Gastrocnemius medialis (tissue), 4 donors: ENCODE measurements around the gene WDR64. TPM values are rescaled to one million over a fixed set of nuclear protein-coding genes. Genes with fewer than 3 reads are reported as not detected.

Experiments
- ATAC-seq, 2 donors: fragments of 150-250 bp; one replicate each; pipeline ENCODE4 v1.9.1; 2016
- DNase-seq, 2 donors: peaks; one replicate each; pipeline ENCODE4 v3.0.0-alpha.2; 2019
- H3K27ac ChIP-seq, 4 donors: fragments of 200-600 bp; sonication (generic); 1 replicate in 1 of 4; 2 replicates in 3 of 4; pipeline ENCODE4 v1.5.1; 2016 to 2018; ENCODE audit warnings: mild to moderate bottlenecking in 2 of 4, moderate library complexity in 1 of 4
- H3K27me3 ChIP-seq, 3 donors: fragments of 200-600 bp; sonication (generic) in 2 of 3; 1 replicate in 1 of 3; 2 replicates in 2 of 3; pipeline versions ENCODE4 v1.5.1 to v1.6.0; 2016 to 2019; ENCODE audit warnings: mild to moderate bottlenecking in 1 of 3, moderate library complexity in 1 of 3
- H3K36me3 ChIP-seq, 2 donors: fragments of 200-600 bp; sonication (generic) in 1 of 2; one replicate each; pipeline ENCODE4 v1.5.1; 2017 to 2018
- H3K4me1 ChIP-seq, 2 donors: fragments of 200-600 bp; sonication (generic) in 1 of 2; one replicate each; pipeline ENCODE4 v1.5.1; 2016 to 2017; ENCODE audit warnings: mild to moderate bottlenecking in 2 of 2
- H3K4me3 ChIP-seq, 4 donors: fragments of 200-600 bp; sonication (generic) in 3 of 4; 1 replicate in 1 of 4; 2 replicates in 3 of 4; pipeline ENCODE4 v1.5.1; 2016 to 2019; ENCODE audit warnings: mild to moderate bottlenecking in 2 of 4
- H3K9me3 ChIP-seq, 3 donors: fragments of 200-600 bp; sonication (generic) in 2 of 3; 1 replicate in 1 of 3; 2 replicates in 2 of 3; pipeline ENCODE4 v1.5.1; 2016 to 2019
- POLR2A ChIP-seq, 2 donors: fragments of 450-650 bp; IDR thresholded peaks; one replicate each; pipeline ENCODE4 v1.6.1; 2017; ENCODE audit warnings: antibody characterized with exemption in 2 of 2, mild to moderate bottlenecking in 2 of 2, moderate library complexity in 2 of 2
- in situ Hi-C, 4 donors: fragments of 200-750 bp; cut with MboI; loops; one replicate each; pipeline versions ENCODE4 v1.15.0 to v1.8.0; 2017; ENCODE audit warnings: low sequenced_read_pairs in 4 of 4
- intact Hi-C: fragments of 100-400 bp; cut with DNase I; formaldehyde crosslinking; loops from one replicate; pipeline ENCODE4 v1.15.1; 2023; ENCODE audit warnings: low total_unique reads
- total RNA-seq, 4 donors: library from RNA; depleted of rRNA; stranded (reverse); fragments of >200 nt; gene quantifications; one replicate each; pipeline versions ENCODE4 v1.1.0 to v1.2.3, GENCODE V29; 2016
- TF ChIP-seq, protein P1 (sequence below), 5 experiments: fragments of 450-650 bp in 3 of 5; fragments of 200-600 bp in 2 of 5; sonication (generic) in 2 of 5; IDR thresholded peaks in 4 of 5; conservative IDR thresholded peaks in 1 of 5; 1 replicate in 4 of 5; 2 replicates in 1 of 5; pipeline ENCODE4 v1.5.1; 2016 to 2019; ENCODE audit warnings: antibody characterized with exemption in 5 of 5, mild to moderate bottlenecking in 3 of 5, moderate library complexity in 3 of 5

The WDR64 gene
- total RNA-seq, 4 donors from 2014 or later = 0.22 TPM; not detected in 3

GRCh38 chr1:241688940-241689368 lies 36.9 kb downstream of the WDR64 start:
- Histone ChIP-seq H3K9me3 (no peaks in the 10 kb centered on the region), H3K4me3 (no peak overlapping the region), H3K36me3 (no peaks in the 10 kb centered on the region), H3K27me3 (no peaks in the 10 kb centered on the region), H3K4me1 (no peaks in the 10 kb centered on the region), H3K27ac (no peak overlapping the region)
- DNase-seq (no peak), ATAC-seq (peak; percentile 53 to 85)
- TF ChIP-seq, protein P1, sequence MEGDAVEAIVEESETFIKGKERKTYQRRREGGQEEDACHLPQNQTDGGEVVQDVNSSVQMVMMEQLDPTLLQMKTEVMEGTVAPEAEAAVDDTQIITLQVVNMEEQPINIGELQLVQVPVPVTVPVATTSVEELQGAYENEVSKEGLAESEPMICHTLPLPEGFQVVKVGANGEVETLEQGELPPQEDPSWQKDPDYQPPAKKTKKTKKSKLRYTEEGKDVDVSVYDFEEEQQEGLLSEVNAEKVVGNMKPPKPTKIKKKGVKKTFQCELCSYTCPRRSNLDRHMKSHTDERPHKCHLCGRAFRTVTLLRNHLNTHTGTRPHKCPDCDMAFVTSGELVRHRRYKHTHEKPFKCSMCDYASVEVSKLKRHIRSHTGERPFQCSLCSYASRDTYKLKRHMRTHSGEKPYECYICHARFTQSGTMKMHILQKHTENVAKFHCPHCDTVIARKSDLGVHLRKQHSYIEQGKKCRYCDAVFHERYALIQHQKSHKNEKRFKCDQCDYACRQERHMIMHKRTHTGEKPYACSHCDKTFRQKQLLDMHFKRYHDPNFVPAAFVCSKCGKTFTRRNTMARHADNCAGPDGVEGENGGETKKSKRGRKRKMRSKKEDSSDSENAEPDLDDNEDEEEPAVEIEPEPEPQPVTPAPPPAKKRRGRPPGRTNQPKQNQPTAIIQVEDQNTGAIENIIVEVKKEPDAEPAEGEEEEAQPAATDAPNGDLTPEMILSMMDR (IDR thresholded peaks at IDR 0.05 in 4 of 5, conservative IDR thresholded peaks at IDR 0.05 in 1 of 5) = no peak
- TF ChIP-seq POLR2A (IDR thresholded peaks at IDR 0.05) = no peak
- in situ Hi-C loops (no loop called here), intact Hi-C loops (no loop called here)

- ATAC-seq (no peak), DNase-seq (no peak)
- TF ChIP-seq POLR2A (IDR thresholded peaks at IDR 0.05) = no peak
- TF ChIP-seq, protein P1 (IDR thresholded peaks at IDR 0.05 in 4 of 5, conservative IDR thresholded peaks at IDR 0.05 in 1 of 5) = no peak
- H3K27ac ChIP-seq = no peak overlapping the region
- no peaks in the 10 kb centered on the region for H3K9me3 ChIP-seq
- H3K27me3 ChIP-seq = no peaks in the 10 kb centered on the region
- in situ Hi-C loops (no loop called here), intact Hi-C loops (no loop called here)
- H3K4me1 ChIP-seq = no peaks in the 10 kb centered on the region
- no peaks in the 10 kb centered on the region for H3K36me3 ChIP-seq
- H3K4me3 ChIP-seq = no peak overlapping the region
These were observed 43.4 kb downstream of the WDR64 start for GRCh38 chr1:241695246-241696171.

DNA sequence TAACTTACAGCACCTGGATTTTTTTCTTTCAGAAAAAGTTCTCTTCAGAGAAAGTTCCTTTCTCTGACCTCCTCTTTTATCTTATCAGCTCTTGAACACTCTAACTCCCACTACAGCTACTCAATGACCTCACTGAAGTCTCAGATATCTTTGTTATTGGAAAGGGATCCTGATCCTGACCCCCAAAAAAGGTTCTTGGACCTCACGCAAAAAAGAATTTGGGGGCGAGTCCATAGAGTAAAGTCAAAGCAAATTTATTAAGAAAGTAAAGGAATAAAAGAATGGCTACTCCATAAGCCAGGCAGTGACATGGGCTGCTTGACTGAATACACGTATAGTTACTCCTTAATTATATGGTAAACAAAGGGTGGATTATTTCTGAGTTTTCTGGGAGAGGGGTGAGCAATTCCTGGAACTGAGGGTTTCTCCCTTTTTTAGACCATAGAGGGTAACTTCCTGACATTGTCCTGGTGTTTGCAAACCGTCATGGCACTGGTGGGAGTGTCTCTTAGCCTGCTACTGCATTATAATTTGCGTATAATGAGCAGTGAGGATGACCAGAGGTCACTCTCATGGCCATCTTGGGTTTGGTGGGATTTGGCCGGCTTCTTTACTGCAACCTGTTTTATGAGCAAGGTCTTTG lies 44.2 kb downstream of the WDR64 start:
- Histone ChIP-seq H3K27ac (no peak overlapping the region), H3K27me3 (no peaks in the 10 kb centered on the region), H3K4me3 (no peak overlapping the region), H3K36me3 (no peaks in the 10 kb centered on the region), H3K9me3 (no peaks in the 10 kb centered on the region), H3K4me1 (no peaks in the 10 kb centered on the region)
- TF ChIP-seq, protein P1 (IDR thresholded peaks at IDR 0.05 in 4 of 5, conservative IDR thresholded peaks at IDR 0.05 in 1 of 5) = no peak
- no peak for TF ChIP-seq POLR2A (IDR thresholded peaks at IDR 0.05)
- intact Hi-C loops = no loop called here
- DNase-seq = no peak
- in situ Hi-C loops = no loop called here
- no peak for ATAC-seq

DNA sequence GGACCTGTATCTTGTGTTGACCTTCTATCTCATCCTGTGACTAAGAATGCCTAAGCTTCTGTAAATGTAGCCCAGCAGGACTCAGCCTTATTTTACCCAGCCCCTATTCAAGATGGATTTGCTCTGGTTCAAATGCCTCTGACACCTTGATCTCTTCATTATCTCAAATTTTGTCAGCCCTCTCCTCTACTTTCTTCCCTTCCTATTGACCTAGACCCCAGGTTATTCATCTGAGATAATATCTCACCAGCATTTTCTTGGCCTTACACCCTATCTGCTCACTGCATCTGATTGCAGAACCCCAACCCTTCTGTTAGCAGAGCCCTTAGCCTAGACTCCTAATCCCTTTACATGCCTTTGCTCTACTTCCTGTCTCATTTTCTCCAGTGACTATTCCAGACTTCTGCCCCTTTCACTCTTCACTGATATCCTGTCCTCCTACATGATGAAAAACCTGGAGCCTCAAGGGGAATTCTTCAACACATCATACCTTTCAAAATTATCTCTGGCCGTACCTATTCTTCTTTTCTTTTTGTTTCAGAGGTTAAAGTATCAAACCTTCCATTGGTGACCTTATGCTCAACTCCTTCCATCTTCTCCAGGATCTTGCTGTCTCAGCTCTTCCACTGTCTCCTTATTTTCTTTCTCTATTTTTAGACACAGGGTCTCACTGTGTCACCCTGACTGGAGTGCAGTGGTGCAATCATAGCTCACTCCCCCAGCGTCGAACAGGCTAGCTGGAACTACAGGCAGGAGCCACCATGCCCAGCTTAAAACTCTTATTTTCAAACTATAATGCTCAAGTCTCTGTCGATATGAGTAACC lies 44.9 kb downstream of the WDR64 start:
- in situ Hi-C loops = no loop called here
- ATAC-seq (no peak), DNase-seq (no peak)
- Histone ChIP-seq H3K27ac (no peak overlapping the region), H3K4me1 (no peaks in the 10 kb centered on the region), H3K27me3 (no peaks in the 10 kb centered on the region), H3K36me3 (no peaks in the 10 kb centered on the region), H3K4me3 (no peak overlapping the region), H3K9me3 (no peaks in the 10 kb centered on the region)
- intact Hi-C loops = no loop called here
- TF ChIP-seq, protein P1 (IDR thresholded peaks at IDR 0.05 in 4 of 5, conservative IDR thresholded peaks at IDR 0.05 in 1 of 5) = no peak
- no peak for TF ChIP-seq POLR2A (IDR thresholded peaks at IDR 0.05)
